NCI-H774 (cell line): ENCODE results near the gene CRY1.
"Not testable (repeated sequence)": the region's sequence is repeated elsewhere in the genome, so short reads cannot be mapped to it uniquely, and the experiment has no call there.

Experiments
- DNase-seq: peaks from one replicate; lab custom pipeline; 2025; lab: John Stamatoyannopoulos, UW

CRY1 gene

DNA sequence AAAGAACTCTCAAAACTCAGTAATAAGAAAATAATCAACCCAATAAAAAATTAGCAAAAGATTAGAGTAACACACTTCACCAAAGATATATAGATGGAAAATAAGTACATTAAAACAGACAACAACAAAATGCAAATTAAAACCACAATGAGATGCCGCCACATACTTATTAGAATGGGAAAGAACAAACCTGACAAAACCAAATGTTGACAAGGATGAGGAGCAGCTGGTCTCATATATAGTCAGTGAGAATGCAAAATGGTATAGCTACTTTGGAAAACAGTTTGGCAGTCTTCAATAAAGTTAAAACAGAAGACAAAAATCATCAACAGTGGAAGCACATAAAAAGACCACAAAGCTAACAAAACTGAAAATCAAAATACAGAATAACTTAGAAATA is 29.1 kb downstream of the CRY1 start:
- no peak for DNase-seq

DNA sequence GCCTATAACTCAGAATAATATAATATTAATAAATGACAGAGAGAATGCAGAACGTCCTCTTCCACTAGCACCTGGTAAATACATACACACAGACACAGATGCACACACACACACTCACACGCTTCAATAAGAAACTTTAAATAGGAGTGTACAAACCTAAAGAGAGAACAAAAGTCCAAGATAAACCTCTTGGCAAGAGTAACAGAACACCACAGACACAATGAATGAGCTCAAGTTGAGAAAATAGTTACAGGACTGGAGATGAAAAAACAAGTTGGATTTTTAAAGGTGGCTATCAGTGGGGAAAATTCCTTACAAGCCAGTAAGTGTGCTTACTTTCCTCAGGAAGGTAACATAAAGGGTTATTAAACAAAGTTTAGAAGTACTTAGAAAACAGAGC is 35.2 kb downstream of the CRY1 start:
- no peak for DNase-seq

DNA sequence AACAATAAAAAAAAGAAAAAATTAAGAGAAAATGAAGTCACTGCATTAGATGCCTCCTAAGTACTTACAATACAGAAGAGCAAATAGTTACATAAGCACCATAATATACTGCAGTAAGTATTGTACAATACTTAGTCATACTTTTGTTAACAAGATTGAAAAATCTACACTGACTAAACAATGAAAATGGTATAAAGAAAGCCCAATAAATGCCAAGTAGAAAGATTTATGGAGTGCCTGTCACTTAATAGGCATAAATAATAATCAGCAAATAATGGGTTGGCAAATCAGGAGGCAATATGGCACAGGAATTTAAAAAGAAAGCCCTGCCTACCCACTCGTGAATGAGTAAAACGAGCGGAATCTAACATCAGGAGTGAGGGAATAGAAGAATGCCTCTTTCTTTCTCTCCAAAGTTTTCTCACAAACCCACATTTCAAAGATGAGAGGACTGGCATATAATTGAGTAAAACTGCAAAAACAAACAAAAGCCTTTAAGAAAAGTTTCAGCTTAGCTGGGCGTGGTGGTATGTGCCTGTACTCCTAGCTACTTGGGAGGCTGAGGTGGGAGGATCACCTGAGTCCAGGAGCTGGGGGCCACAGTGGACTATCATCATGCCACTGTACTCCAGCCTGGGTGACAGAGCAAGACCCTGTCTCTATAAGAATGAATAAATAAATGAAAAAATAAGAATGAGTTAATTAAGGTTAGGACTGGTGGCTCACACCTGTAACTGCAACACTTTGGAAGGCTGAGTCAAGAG is 36.1 kb downstream of the CRY1 start:
- peak; percentile 40 for DNase-seq

GRCh38 chr12:107053709-107054108 is 39.6 kb downstream of the CRY1 start:
- no peak for DNase-seq

- no peak for DNase-seq
Observed at GRCh38 chr12:107045186-107045585, 48.2 kb downstream of the CRY1 start.

DNA sequence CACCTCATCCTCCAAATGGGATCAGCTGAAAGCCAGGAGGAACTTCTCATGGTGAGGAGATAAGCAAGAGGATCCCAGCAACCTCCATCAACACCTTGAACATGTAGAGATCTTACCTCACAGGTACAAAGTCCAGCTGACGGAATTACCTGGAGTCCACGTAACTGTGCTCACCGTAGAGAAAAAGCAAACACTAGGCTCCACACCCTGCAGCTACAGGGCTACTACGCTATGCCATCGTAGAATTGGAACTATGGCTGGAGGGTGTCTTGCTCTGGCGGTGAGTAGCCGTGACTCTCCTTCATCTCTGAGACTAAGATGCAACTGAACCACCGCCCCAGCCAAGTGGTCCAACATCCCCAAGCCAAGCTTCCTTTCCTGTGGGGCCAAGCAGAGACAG is 50.5 kb downstream of the CRY1 start:
- no peak for DNase-seq

GRCh38 chr12:107035733-107036132 is 57.6 kb downstream of the CRY1 start:
- no peak for DNase-seq

GRCh38 chr12:107033758-107034739 is 59.3 kb downstream of the CRY1 start:
- DNase-seq = no peak

GRCh38 chr12:107032266-107032665 is 61.1 kb downstream of the CRY1 start:
- no peak for DNase-seq

GRCh38 chr12:107031061-107031460 is 62.3 kb downstream of the CRY1 start:
- no peak for DNase-seq

DNA sequence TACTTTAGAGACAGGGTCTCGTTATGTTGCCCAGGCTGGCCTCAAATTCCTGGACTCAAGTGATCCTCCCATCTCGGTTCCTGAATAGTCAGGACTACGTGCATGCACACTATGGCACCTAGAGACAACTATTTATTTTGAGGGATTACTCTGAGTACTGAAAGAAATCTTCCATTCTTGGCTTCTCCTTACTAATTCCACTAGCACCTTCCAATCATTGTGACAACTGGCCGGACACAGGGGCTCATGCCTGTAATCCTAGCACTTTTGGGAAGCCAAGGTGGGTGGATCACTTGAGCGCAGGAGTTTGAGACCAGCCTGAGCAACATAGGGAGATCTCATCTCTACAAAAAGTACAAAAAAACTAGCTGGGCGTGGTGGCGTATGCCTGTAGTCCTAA is 64.3 kb downstream of the CRY1 start:
- DNase-seq = no peak

- DNase-seq = peak; percentile 86
Observed at GRCh38 chr12:107027636-107028053, 65.7 kb downstream of the CRY1 start.

DNA sequence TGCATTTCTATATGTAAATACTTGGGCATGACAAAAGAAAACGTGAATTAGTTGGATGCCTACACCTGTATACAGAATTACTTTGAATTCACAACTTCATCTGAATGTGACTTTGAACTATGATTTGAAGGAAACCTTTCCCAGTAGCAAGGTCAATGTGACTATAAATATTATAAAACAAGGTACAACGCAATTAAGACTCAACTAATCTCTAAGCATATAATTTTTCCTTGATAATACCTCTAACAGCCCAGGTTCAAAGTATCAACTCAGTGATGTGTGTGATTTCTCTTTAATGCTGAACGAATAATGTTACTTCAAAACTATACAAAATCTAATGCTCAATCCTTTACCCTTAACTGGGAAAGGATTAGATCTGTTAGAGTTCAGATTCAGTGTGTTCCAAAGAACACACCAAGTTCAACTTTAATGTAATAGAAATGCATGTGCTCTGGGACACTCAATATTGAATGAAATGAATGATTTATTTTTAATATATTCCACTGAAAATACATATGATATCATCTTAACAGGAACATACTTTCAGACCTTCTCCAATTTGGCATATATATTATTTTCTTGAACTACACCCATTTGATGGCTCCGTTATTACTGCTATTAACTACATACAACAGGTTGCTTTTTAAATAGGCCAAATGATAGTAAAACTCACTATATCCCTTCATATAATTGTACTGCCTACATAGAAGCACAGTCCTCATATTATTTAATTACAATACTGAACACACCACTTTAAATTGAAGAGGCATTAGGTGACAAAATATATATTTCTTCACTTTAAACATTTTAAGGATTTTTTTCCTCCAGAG is 66.3 kb downstream of the CRY1 start:
- no peak for DNase-seq

GRCh38 chr12:107026356-107026755 is 67.0 kb downstream of the CRY1 start:
- not testable (repeated sequence) for DNase-seq

DNA sequence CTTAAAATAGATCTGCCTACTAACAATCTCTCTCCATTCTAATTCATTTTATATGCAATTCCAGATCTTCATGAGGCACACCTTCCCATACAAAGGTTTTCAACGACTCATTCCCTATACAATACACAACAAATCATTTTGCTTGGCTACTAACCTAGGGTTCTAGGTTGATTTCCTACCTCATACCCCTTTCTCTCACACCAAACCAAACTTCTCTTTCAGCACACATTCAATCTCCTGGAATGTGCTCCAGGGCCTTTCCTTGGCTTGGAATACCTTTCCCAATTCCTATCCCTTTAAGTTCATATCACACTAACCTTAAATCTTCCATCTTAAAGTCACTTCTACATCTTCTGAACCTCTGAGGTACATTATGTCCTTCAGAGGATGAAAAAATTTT is 67.7 kb downstream of the CRY1 start:
- DNase-seq = no peak

DNA sequence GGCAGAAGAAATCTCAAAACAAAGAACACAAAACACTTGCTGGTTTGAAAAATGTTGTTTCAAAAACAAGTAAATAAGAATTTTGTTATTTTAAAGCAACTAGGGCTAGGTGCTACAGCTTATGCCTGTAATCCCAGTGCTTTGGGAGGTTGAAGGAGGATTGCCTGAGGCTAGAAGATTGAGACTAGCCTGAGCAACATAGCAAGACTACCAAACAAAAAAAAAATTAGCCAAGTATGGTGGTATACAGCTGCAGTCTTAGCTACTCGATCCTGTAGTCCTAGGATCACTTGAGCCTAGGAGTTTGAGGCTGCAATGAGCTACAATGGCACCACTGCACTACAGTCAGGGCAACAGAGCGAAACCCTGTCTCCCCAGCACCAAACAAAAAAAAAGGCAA is 73.8 kb downstream of the CRY1 start:
- no peak for DNase-seq

DNA sequence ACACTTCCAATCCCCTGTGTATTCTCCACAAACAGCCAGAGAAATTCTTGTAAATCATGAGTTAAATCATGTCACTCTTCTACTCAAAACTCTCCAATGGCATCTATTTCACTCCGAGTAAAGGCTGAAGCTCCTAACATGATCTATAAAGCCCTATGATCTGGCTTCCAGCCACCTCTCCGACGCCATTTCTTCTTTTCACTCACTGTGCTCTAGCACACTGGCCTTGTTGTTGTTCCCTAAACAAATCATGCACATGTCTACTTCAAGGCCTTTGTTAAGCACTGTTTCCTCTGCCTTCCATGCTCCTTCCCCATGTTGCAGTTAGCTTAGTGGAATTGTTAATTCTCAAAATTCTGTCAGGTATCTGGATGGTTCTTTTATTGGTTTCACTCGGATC is 76.3 kb downstream of the CRY1 start:
- no peak for DNase-seq

- no peak for DNase-seq
Observed at GRCh38 chr12:107014055-107014454, 79.3 kb downstream of the CRY1 start.

DNA sequence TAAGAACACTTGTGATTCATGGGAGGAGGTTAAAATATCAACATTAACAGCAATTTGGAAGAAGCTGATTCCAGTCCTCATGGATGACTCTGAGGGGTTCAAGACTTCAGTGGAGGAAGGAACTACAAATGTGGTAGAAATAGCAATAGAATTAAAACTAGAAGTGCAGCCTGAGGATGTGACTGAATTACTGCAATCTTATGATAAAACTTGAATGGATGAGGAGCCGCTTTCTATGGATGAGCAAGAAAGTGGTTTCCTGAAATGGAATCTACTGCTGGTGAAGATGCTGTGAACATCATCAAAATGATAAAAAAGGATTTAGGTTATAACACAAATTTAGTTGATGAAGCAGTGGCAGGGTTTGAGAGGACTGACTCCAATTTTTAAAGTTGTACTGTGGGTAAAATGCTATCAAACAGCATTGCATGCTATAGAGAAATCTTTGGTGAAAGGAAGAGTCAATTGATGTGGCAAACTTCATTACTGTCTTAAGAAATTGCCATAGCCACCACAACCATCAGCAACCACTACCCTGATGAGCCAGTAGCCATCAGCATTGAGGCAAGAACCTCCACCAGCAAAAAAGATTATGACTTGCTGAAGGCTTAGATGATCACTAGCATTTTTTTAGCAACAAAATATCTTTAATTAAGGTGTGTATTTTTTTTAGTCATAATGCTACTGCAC is 80.5 kb downstream of the CRY1 start:
- no peak for DNase-seq

DNA sequence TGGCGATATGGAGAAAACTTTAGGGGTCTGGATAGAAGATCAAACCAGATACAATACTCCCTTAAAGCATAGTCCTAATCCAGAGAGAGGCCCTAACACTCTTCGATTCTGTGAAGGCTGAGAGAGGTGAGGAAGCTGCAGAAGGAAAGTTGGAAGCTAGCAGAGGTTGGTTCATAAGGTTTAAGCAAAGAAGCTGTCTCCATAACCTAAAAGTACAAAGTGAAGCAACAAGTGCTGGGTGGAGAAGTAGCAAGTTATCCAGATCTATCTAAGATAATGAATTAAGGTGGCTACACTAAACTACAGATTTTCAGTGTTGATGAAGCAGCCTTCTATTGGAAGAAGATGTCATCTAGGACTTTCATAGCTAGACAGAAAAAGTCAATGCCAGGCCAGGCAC is 81.8 kb downstream of the CRY1 start:
- no peak for DNase-seq

DNA sequence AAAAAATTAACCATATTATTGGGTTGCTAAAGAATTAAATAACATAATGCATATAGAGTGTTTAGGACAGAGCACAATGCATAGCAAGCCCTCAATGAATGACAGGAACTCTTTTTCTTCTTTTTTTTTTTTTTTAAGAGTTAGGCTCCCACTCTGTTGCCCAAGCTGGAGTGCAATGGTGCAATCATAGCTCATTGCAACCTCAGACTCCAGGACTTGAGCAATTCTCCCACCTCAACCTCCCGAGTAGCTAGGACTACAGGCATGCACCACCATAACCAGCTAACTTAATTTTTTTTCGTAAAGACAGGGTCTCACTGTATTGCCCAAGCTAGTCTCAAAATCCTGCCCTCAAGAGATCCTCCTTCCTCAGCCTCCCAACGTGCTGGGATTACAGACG is 85.9 kb downstream of the CRY1 start:
- no peak for DNase-seq

DNA sequence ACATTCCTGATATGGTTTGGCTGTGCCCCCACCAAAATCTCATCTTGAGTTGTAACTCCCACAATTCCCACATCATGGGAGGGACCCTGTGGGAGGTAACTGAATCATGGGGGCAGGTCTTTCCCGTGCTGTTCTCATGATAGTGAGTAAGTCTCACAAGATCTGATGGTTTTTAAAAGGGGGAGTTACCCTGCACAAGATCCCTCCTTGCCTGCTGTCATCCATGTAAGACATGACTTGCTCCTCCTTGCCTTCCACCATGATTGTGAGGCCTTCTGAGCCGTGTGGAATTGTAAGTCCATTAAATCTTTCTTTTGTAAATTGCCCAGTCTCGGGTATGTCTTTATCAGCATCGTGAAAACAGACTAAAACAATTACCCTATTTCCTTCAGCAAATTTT is 90.7 kb downstream of the CRY1 start:
- not testable (repeated sequence) for DNase-seq
